ENCODE data around the gene GPATCH8.

GPATCH8 gene

DNA sequence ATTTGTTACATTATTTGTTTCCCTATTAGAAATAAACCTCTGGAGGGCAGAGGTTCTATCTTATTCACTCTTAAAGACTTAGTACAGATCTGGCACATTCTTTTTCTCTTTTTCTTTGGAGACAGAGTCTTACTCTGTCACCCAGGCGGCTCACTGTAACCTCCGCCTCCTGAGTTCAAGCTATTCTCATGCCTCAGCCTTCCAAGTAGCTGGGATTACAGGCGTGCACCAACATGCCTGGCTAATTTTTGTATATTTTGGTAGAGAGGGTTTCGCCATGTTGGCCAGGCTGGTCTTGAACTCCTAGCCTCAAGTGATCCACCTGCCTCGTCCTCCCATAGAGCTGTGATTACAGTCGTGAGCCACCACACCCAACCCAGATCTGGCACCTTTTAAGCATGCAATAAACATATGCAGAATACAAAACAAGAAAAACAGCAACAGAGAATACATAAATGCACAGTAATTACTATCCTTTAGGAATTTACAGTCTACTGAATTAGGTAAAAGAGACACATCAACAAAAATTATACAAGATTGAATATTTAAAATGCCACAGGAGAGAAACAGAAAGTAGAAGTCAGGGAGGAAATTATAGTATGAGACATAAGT is 52.1 kb downstream of the GPATCH8 start:
- no peak for DNase-seq (ENCODE audit: low spot score)

DNA sequence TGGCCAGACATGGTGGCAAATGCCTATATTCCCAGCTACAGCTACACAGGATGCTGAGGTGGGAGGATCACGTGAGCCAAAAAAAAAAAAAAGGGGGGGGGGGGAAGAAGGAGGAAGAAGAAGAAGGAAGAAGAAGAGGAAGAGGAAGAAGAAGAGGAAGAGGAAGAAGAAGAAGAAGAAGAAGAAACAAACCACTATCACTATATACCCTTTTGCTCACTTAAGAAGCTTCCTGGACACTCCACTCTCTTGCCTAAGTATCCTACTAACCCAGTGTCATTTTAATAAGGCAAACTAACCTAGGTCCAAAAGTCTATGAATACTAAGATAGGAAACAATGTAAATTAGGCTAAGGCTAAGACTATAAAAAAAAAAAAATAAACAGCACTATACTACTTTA is 54.8 kb downstream of the GPATCH8 start:
- DNase-seq (ENCODE audit: low spot score), result no peak

DNA sequence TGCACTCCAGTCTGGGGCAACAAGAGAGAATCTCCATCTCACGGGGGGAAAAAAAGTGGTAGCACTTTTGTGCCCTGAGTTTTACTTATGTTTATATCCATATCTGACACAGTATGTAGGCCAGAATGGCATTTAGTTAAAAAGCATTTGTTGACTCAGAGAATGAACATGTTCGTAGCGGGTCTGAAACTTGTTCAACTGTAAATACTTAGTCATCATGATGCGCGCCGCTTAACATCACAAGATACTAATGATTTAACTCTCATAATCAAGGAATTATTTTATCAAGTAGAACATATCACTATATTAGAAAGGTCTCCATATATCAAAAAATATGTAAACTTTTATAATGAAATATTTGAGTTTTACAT is 58.5 kb downstream of the GPATCH8 start:
- no peak for DNase-seq (ENCODE audit: low spot score)

DNA sequence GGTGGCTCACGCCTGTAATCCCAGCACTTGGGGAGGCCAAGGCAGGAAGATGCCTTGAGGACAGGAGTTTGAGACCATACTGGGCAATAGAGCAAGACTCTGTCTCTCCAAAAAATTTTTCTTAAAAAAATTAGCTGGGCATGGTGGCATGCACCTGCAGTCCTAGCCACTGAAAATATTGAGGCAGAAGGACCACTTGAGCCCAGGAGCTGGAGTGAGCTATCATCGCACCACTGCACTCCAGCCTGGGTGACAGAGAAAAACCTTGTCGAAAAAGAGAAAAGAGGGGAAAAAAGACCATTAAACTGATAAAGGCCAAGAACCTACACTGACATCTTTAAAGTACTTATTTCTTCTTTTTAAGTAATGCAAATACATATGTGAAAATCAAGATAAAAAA is 60.4 kb downstream of the GPATCH8 start:
- no peak for DNase-seq (ENCODE audit: low spot score)

DNA sequence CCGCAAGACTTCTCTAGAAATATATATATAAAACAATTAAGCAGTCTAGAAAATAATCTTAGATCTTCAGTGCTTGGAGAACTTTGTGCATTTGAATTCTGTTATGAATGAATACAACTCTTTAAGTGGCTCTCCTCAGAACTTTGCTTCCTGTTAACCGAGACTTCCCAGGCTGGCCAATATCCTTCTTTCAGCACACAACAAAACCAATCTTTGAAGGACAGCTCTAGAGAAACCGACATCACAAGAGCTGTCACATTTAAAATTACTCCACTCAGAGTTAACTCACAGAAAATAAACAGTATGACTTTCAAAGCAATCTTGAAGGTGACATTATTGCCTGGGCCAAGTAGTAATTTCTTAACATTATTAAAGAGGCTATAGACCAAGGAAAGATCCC is 64.0 kb downstream of the GPATCH8 start:
- DNase-seq (ENCODE audit: low spot score), result no peak

DNA sequence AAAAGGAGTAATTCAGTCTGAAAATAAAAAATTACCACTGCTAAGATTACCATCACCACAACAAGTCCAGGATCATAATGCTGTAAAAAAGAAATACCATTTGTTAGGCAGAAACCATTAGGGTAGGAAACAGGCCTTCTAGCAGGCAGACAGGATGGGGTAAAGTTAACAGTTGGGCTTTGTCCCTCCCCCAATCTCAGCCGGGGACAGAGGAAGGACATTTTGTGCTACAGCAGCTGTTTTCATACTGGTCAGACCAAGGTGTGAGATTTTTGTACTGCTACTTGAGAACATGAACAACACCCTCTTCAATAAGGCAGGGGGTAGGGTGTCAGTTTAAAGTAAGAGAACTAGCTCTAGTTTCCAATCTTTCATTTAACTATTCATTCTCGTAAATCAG is 64.6 kb downstream of the GPATCH8 start:
- DNase-seq (ENCODE audit: low spot score), result no peak

DNA sequence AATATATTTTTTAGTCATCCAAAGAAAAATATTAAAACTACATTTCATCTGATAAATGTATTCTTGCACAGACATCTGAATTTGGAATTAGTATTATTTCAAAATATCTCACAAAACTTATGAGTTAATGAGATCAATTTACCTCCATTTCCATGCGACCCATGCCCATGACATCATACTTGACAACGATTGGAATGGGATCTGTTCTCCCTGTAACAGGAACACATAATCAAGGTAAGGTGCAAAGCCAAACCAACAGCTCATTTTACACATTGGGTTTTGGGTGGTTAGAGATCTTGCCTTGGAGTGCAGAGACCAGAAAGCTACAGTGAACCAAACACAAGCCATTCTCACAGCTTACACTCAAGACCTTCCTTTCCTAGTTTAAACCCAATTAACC is 66.9 kb downstream of the GPATCH8 start:
- peak; percentile 29 for DNase-seq (ENCODE audit: low spot score)

DNA sequence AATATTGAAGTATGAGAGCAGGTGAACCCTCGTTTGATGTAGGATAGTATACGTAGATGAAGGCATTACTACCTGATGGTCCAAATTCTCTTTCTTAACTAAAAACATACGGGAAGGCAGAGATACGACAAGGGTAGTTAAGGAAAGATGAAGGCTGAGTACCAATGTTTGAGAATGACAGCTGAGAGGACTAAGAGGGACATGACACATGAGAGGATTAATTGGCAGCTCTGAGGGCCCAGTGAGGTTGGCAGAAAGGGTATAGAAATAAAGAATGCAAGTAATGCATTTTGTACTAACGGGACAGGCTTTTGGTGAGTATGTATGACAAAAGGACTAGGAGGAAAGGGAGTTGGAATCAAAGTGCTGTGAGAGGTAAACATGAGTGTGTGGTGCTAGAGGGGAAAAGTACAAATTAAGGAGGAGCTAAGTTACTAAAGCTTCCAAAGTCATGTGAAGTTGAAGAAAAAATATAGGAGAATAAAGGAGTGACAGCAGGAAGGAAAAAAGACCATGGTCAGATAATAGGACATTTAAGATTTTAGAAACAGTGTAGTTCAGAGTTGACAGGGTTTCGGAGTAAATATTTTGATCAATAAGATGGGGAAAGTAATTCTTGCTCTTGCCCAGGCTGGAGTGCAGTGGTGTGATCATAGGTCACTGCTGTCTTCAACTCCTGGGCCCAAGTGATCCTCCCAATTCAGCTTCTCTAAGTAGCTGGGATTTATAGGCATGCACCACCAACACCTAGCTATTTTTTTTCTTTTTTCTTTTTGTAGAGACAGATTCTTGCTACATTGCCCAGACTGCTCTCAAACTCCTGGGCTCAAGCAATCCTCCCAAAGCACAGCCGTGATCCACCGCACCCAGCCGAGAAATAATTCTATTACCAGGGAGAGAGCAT is 70.7 kb downstream of the GPATCH8 start:
- DNase-seq (ENCODE audit: low spot score), result no peak

DNA sequence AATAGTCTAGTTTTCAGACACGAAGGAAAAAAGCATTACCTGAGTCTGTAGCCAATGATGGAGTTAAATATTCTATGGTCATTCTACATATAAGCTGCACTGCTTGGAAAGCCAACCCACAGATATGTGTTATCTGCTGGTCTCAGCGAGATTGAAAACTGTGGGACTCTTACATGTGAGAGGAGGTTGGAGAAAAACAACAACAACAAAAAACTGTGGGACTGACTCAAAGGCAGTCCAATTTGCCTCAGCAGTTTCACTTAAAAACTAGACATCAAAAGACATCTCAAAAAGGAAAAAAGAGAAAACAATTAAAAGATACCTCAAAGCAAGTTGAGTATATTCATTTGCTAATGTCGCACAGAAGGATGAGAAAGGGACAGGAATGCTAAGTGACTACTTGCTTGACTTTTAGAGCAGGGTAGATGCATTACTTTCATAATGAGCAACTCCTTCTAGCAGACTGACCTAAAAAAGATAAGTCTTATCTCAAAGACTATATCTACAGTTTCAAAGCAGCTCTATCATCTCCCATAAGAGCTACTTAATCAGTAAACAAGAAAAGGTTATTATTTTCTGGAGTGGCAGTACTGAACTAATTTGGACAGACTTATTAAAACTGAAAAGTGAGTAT is 78.3 kb downstream of the GPATCH8 start:
- DNase-seq (ENCODE audit: low spot score), result no peak

DNA sequence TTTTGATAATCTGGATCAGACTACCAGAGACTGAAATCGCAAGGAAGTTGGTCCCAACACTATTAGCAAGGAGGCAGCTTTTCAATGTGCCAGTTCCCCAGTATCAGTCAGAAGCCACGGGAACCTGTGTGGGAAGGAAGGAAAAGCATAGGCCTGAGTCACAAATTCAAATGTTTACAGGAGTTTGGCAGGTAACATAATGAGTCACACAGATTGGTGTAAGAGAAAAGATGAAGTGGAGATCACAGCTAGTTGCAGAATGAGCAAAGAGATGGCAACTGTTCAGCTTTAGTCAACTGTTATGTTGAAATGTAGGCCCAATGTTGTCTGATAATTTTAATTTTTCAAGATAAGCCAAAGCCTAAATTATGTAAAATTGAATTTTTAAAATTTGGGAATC is 85.7 kb downstream of the GPATCH8 start:
- no peak for DNase-seq (ENCODE audit: low spot score)

DNA sequence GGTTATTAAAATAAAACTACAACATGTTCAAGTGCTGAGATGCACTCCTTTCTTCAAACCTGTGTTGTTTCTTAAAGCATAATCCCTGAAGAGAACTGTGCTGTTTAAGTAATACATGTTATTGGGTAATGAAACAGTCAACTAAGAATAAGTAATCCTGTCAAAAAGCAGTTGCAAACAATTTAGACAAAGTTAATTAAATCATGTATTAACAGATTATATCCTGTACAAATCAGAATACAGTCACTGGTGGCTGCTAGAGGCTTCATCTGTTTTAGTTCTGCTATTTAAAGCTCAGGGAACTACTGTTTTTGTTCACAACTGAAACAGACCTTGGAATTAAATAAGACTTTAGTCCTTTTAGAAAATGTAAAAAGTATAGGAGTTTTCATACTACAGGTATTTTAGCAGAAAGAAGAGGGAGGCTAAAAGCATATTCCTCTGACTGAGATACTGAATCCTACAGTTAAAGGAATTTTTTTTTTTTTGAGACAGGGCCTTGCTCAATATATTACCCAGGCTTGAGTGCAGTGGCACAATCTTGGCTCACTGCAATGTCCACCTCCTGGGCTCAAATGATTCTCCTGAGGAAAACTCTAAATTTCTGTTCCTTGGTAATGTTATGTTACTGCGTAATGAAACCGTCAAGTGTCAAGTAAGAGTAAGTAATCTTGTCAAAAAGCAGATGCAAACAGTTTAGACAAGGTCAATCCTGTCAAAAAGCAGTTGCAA is 86.5 kb downstream of the GPATCH8 start:
- DNase-seq (ENCODE audit: low spot score), result no peak

DNA sequence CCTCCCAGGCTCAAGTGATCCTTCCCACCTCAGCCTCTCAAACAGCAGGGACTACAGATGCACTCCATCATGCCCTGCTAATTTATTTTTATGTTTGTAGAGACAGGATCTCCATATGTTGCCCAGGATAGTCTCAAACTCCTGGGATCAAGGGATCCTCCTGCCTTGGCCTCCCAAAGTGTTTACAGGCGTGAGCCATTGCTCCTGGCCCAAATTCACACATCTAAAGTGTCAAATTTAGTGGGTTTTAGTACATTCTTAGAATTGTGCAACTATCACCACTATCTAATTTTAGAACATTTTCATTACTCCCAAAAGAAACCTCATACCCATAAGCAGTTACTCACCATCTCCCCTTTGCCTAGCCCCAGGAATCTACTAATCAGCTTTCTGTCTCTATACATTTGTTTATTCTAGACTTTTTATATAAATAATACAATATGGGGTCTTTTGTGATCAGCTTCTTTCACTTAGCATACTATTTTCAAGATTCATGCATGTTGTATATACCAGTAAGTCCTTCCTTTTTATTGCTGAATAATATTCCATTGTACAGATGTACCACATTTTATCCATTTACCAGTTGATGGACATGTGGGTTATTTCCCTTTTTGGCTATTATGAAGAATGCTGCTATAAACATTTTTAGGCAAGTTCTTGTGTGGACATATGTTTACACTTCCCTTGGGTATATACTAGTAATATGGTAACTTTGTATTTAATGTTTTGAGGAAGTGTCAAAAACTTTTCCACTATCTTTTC is 88.6 kb downstream of the GPATCH8 start:
- DNase-seq (ENCODE audit: low spot score), result no peak

DNA sequence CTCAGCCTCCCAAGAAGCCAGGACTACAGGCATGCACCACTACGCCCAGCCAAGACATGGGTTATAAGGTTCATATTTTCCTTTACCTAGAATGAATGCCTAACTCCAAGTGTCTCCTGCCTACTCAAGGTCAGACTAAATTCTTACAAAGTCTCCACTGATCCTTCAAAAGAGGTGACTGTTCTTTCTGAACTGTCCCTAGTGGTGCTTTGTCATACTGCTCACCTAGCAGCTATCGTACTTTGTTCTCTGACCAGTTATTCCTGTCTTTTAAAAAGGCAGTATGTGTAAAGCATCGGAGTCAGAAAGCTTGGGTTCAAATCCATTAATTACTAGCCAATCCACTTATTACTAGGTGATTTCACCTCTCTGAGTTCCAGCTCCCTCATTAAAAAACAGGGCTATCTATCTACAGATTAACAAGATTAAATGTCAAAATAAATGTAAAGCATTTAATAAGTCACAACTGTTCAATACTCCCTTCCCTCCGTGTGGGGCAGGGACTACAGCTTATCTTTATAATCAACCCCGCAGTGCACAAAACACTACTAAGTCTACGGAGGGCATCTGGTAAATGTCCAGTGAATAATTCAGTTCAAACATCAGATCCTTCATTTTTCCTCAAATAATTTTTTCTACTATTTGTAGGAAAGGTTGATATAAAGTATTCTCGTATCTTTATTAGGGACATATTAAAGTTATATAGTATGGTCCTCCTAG is 93.7 kb downstream of the GPATCH8 start:
- DNase-seq (ENCODE audit: low spot score), result no peak

DNA sequence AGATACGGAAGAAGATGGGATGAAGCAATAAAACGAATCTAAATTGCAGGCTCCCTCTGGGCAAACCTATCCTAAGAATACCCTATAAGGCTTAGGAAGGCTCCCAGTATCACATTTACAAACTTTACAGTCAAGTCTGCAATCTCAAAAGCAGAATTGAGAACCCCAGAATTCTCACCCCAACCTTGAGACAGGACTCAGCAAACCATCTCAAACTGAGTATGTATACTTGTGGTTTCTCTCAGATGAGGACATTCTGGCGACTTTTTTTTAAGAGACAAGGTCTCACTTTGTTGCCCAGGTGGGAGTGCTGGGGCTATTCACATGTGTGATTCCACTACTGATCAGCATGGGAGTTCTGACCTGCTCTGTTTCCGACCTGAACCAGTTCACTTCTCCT is 94.4 kb downstream of the GPATCH8 start:
- no peak for DNase-seq (ENCODE audit: low spot score)

DNA sequence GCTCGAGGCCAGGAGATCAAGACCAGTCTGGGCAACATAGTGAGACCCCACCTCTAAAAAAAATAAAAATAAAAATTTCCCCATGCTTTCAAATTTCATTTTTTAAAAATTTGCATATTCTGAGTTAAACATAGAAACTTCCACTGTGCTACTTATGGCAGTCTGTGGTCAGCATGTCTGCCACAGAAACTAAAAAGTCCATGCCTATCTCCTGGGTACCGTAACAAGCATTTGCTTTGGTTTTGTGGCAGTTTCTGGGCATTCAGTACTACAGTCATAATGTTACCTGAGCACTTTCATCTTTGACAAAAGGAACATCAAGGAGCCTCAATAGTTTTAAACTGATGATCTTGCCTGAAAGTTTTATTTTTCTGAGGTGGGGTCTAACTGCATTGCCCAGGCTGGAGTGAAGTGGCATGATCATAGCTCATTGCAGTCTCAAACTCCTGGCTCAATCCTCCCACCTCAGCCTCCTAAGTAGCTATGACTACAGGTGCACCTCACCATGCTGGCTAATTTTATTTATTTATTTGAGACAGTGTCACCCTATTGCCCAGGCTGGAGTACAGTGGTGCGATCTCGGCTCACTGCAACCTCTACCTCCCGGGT is 100.5 kb downstream of the GPATCH8 start:
- no peak for DNase-seq (ENCODE audit: low spot score)

DNA sequence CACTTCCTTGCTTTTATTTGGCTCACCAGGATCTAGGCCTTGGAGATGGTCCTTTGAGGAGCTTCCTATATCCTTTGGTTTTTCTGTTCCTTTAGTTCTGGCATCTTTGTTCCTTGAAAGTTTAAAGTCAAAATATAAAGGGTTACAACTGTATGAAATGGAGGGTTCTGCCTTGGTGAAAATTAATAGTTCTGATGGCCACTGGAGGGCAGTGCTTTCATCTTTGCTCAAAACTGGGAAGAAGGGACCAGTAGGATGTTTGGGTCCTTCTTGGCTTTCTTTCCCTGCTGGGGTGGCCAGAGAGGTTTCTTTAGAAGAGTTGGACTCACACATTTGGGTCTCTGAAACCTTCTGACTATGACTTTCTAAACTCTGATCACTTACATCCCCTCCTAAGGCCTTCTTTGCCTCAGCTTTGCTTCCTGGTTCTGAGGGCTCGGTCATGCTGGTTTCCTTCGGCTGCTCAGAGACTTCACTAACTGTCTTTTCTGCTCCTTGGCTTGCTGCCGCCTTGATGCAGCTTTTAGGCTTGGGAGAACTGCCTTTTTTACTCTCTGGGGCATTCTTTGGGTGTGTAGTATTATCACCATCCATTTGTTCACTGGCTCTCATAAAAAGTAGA is 102.9 kb downstream of the GPATCH8 start:
- peak; percentile 61 for DNase-seq (ENCODE audit: low spot score)

DNA sequence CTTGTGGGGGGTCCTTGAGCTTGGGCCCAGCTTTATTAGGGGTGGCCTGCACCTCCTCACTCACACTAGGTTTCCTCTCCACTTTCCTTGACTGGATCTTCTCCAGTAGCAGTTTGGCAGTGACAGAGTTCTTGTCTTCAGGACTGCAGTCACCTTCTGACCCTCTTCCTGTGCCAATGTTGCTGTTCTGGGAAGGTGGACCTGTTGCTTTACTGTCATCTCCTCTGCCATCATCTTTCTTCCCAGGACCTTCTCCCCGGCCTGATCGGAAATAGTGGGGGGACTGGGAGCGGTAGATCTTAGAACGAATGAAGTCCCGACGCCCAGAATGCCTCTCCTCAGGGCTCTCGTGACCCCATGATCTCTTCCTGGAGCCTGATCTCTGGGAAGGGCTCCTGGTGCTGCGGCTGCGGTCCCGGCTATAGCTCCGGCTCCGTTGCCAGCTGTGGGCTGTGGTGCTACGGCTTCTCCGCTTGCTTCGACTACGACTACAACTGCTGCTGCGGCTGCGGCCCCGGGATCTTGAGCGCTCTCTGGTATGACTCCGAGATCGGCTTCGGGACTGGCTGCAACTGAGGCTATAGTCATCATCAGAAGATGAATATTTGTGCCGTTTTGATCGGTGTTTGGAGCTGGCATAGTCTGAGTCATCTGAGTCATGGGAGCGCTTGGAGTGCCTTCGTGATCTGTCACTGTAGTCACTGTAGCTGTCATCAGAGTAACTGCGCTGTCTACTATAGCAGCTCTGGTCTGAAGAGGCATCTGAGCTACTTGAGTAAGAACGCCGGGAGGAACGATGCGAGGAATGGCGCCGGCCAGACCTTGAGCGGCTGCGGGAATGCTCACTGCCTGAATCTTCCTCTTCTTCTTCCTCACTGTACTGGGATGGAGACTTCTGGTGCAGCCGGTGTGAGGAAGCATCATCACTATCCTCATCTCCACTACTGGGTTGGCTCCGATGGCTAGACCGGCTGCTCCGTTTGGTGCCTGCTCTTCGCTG is 104.2 kb downstream of the GPATCH8 start:
- DNase-seq (ENCODE audit: low spot score), result no peak

DNA sequence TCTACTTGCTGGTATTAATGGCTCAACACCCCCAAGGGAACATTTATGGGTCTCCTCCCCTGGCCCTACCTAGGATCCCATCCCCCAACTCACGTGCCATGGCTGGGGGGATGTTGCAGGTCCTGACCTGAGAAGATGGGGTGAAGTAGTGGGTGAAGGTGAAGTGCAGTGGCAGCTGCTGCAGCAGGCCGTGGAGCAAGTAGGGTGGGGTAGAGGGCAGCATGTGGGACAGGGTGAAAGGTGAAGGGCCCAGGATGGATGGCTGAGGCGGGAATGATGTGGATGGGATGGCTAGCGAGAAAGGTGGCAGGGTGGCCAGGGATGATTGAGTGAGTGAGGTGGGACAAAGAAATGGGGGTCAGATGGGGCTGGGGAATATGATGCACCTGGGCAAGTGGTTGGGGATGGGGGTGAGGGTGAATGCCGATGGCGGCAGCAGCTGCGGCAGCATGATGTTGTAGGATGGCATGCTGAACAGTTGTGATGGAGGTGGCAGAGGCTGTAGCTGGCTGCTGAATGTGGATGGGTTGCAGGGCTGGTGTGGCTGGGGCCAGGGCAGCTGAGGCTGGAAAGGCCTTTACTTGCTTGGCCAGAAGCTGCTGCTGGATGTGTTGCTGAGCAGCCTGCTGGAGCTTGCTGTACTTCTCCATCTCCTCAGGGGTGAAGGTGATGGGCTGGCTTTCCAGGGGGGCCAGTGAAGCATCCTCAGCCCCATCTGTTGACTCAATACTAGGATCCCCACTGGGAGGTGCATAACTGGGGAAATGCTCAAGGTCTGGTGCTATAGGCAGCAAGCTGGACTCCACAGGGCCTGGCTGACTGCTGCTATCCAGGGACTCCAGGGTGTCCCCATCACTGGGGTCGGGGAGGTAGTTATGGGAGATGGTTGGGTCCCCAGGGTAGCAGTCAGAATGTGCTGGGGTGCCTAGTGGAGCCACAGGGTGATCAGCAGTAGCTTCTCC is 105.4 kb downstream of the GPATCH8 start:
- no peak for DNase-seq (ENCODE audit: low spot score)

Measured in D341Med (cell line).